Measurements from ENCODE around the gene SEC24D. TPM values are rescaled to one million over a fixed set of nuclear protein-coding genes. Genes with fewer than 3 reads are reported as not detected.

Gene SEC24D
- total and polyA plus RNA-seq, 9 of the 15 experiments (the other 6 are each of a cell fraction or from before 2014, with no cell fraction given), result 7.1 to 22.5 (median 11.3) TPM

DNA sequence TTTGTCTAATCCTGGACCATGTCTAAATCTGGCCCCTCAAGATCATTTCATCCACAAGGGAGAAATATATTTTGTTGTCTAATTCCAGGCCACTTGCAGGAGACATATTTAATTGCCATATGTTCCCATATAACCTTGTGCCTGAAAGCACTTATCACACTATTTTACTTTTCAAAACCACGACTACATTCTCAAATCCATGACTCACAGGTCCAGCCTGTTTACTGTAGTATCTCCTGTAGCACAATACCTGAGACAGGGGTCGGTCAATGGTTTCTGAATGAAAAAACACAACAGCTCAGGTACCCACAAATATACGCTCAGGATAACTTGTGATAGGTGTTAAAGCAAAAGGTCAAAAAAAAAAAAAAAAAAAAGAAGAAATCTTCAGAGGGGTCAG lies 60.9 kb downstream of the SEC24D start (continued):
- TF ChIP-seq, protein P1, sequence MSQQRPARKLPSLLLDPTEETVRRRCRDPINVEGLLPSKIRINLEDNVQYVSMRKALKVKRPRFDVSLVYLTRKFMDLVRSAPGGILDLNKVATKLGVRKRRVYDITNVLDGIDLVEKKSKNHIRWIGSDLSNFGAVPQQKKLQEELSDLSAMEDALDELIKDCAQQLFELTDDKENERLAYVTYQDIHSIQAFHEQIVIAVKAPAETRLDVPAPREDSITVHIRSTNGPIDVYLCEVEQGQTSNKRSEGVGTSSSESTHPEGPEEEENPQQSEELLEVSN (IDR thresholded peaks at IDR 0.05; ENCODE audit: borderline replicate concordance in 1 of 2, extremely low read depth in 1 of 2, insufficient read depth in 1 of 2, insufficient read length in 1 of 2, low read depth in 1 of 2, low read length in 1 of 2, poor library complexity in 1 of 2, severe bottlenecking in 1 of 2), result no peak
- TF ChIP-seq ZNF197 (CRISPR knock-in tag; IDR thresholded peaks at IDR 0.05; ENCODE audit: low read depth) (no peak), SRF (CRISPR knock-in tag; IDR thresholded peaks at IDR 0.05) (no peak), RAD21 (CRISPR knock-in tag; conservative IDR thresholded peaks at IDR 0.05 in 1 of 2, IDR thresholded peaks at IDR 0.05 in 1 of 2) (no peak)

DNA sequence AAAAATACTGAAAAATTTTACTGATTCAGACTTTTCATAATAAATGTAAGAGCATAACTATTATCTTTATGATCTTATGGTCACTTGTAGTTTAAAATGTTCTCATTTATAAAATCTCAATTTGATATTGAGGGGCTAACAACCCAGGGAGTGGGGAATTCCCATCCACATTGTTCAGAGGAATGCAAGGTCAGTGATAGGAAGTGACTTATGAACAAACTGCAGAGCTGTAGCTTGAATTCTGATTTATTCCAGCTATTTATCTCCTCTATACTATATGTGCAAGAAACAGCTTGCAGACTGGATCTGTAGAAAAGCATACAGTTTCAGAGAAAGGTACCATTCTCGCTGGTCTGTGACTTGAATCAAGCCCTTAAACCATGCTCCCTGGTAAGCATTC lies 61.6 kb downstream of the SEC24D start:
- CTCF ChIA-PET (ENCODE audit: low intra/inter-chr PET ratio), result no interaction called here

More for the DNA sequence above, 61.6 kb downstream of the SEC24D start:
- peaks cover 3% of the 10 kb centered on the region; the same call in 1 of the 3 replicates for H3K36me3 ChIP-seq (ENCODE audit: control insufficient read depth, insufficient read depth, low read length)
- H3K4me1 ChIP-seq (replicated peaks in 1 of 2; ENCODE audit: control insufficient read depth in 2 of 2, insufficient read depth in 2 of 2, low read length in 2 of 2), result no peaks in the 10 kb centered on the region
- no peaks in the 10 kb centered on the region for H3K9me3 ChIP-seq (replicated peaks; ENCODE audit: control insufficient read depth, insufficient read depth, low read depth, low read length)
- H3K27me3 ChIP-seq (ENCODE audit: control insufficient read depth in 2 of 2, insufficient read depth in 2 of 2, low read length in 2 of 2), result no peaks in the 10 kb centered on the region
- WGBS (ENCODE audit: insufficient coverage, low coverage, missing lambda C conversion rate), result 14% methylated on average over 1 of the region's 1 CpG
- TF ChIP-seq HDAC6 (IDR thresholded peaks at IDR 0.05; ENCODE audit: low read depth, low read length) (no peak), BHLHE40 (IDR thresholded peaks at IDR 0.05; ENCODE audit: low read length) (no peak), PHF8 (IDR thresholded peaks at IDR 0.05; ENCODE audit: borderline replicate concordance, low read length) (no peak), SOX6 (IDR thresholded peaks at IDR 0.05) (no peak), HNRNPH1 (optimal IDR thresholded peaks at IDR 0.05; ENCODE audit: low read depth, low read length) (no peak), MCM5 (IDR thresholded peaks at IDR 0.05; ENCODE audit: low read depth) (no peak), ZNF507 (tag; conservative IDR thresholded peaks at IDR 0.05) (no peak), PCBP2 (IDR thresholded peaks at IDR 0.05; ENCODE audit: low read depth, low read length, poor library complexity, severe bottlenecking) (no peak), HMGN3 (IDR thresholded peaks at IDR 0.05; ENCODE audit: borderline replicate concordance, extremely low read depth, insufficient read length, low read depth, low read length) (no peak)
- TF ChIP-seq, protein P2, sequence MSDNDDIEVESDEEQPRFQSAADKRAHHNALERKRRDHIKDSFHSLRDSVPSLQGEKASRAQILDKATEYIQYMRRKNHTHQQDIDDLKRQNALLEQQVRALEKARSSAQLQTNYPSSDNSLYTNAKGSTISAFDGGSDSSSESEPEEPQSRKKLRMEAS (CRISPR knock-in tag; IDR thresholded peaks at IDR 0.05), result no peak
- H3K27ac ChIP-seq (ENCODE audit: extremely low read depth, low read depth, low read length), result no peak overlapping the region
- H3K79me2 ChIP-seq (ENCODE audit: control insufficient read depth, insufficient read depth, low read length), result no peaks in the 10 kb centered on the region
- no TSS peak for BruUV-seq (replicated peaks)
- H3K4me2 ChIP-seq (ENCODE audit: insufficient read depth, low read length), result no peak overlapping the region
- H4K20me1 ChIP-seq (replicated peaks; ENCODE audit: control insufficient read depth, insufficient read depth, low read length), result 0 out of 2 replicates have a peak, but pooled peaks cover 6% of the 10 kb centered on the region
- in situ Hi-C loops (cut with MboI) (no loop called here), intact Hi-C loops (cut with micrococcal nuclease) (no loop called here)
- POLR2A ChIA-PET, result interaction anchor here (0.9 kb wide), 1 partner anchor 15 kb away, joined by 3 read pairs; no protein-coding TSS in a partner anchor
- no peaks in the 10 kb centered on the region for H3K9me1 ChIP-seq (ENCODE audit: control insufficient read depth, insufficient read depth, low read length)
- ATAC-seq (no peak), DNase-seq (ENCODE audit: extremely low read depth in 1 of 4, low spot score in 3 of 4) (no peak), FAIRE-seq (no peak)
- H3K4me3 ChIP-seq, result no peak overlapping the region
- H2AFZ ChIP-seq (ENCODE audit: low read depth, low read length), result no peak overlapping the region
- no peak overlapping the region for H3K9ac ChIP-seq (ENCODE audit: insufficient read depth in 1 of 2, low read depth in 2 of 2, low read length in 2 of 2)
